GM12878 (cell line): ENCODE measurements around the gene CFAP97D2. TPM values are rescaled to one million over a fixed set of nuclear protein-coding genes. Genes with fewer than 3 reads are reported as not detected.

Experiments
- ATAC-seq: fragments of 200-7000 bp; cut with Tn5 transposase; 3 replicates; pipeline ENCODE4 v1.9.1; 2020; ENCODE audit warnings: mild to moderate bottlenecking, moderate library complexity
- BruUV-seq: library from RNA; stranded (reverse); fragments of 400-500 nt; replicated peaks from 2 replicates; lab custom pipeline; 2021; lab: Mats Ljungman, UMichigan
- CTCF ChIA-PET: fragments of 300-600 bp; sonication (Branson Sonifier 250); formaldehyde crosslinking; extraction: SDS; loops from one replicate; lab custom pipeline; 2021; ENCODE audit warnings: inconsistent platforms; lab: Yijun Ruan, JAX
- POLR2A ChIA-PET: fragments of 350-600 bp; formaldehyde crosslinking; extraction: SDS; loops from one replicate; lab custom pipeline; 2021; ENCODE audit warnings: inconsistent platforms; lab: Charles Lee
- RAD21 ChIA-PET: fragments of 300-600 bp; sonication (Branson Sonifier 250); formaldehyde crosslinking; loops from one replicate; lab custom pipeline; 2023; ENCODE audit warnings: antibody characterized with exemption; ENCODE audit not compliant: unreplicated experiment; lab: Charles Lee
- SMC1A ChIA-PET: fragments of 300-600 bp; sonication (Branson Sonifier 250); formaldehyde crosslinking; loops from one replicate; lab custom pipeline; 2023; ENCODE audit not compliant: unreplicated experiment, uncharacterized antibody; lab: Charles Lee
- DNase-seq: peaks from one replicate; pipeline ENCODE4 v3.0.0-alpha.2; 2011; ENCODE audit warnings: low read depth, low spot score
- FAIRE-seq: peaks from 3 replicates; lab custom pipeline; 2011; peaks lifted over from hg19 to GRCh38; lab: Jason Lieb, UNC
- H2AFZ ChIP-seq: 2 replicates; pipeline ENCODE4 v1.6.0; 2011; ENCODE audit warnings: low read depth, low read length, control low read depth; ENCODE audit not compliant: control insufficient read depth
- H3K27ac ChIP-seq: 2 replicates; pipeline ENCODE4 v1.5.1; 2011; ENCODE audit warnings: control low read depth; ENCODE audit not compliant: control insufficient read depth, insufficient read depth
- H3K27me3 ChIP-seq, 2 experiments: replicated peaks in 1 of 2; 2 replicates each; pipeline versions ENCODE4 v1.6.0 to v1.6.1; 2011; ENCODE audit warnings: low read length in 1 of 2; ENCODE audit not compliant: control insufficient read depth in 2 of 2, insufficient read depth in 2 of 2
- H3K36me3 ChIP-seq, 2 experiments: 2 replicates each; pipeline ENCODE4 v1.5.1; 2011; ENCODE audit warnings: low read length in 1 of 2; ENCODE audit not compliant: control insufficient read depth in 2 of 2, insufficient read depth in 2 of 2
- H3K4me1 ChIP-seq: 2 replicates; pipeline ENCODE4 v1.6.1; 2011; ENCODE audit warnings: mild to moderate bottlenecking, low read length, moderate library complexity, mixed read lengths; ENCODE audit not compliant: control insufficient read depth, insufficient read depth
- H3K4me2 ChIP-seq: 2 replicates; pipeline ENCODE4 v1.6.0; 2011; ENCODE audit warnings: control low read depth; ENCODE audit not compliant: control insufficient read depth, insufficient read depth
- H3K4me3 ChIP-seq: fragments of 200-600 bp; sonication (generic); 2 replicates; pipeline ENCODE4 v1.5.1; 2016
- H3K79me2 ChIP-seq: 2 replicates; pipeline ENCODE4 v1.6.0; 2011; ENCODE audit warnings: low read length; ENCODE audit not compliant: control insufficient read depth, insufficient read depth
- H3K9ac ChIP-seq: 2 replicates; pipeline ENCODE4 v1.8.0; 2011; ENCODE audit warnings: low read length, control low read depth, mixed read lengths; ENCODE audit not compliant: control insufficient read depth, insufficient read depth
- H3K9me3 ChIP-seq: replicated peaks from 3 replicates; pipeline ENCODE4 v1.5.1; 2011; ENCODE audit warnings: mild to moderate bottlenecking, low read length; ENCODE audit not compliant: control insufficient read depth, insufficient read depth
- H4K20me1 ChIP-seq: 2 replicates; pipeline ENCODE4 v1.6.0; 2011; ENCODE audit not compliant: control insufficient read depth, insufficient read depth
- SKIL ChIP-seq: fragments of 450-650 bp; IDR thresholded peaks from 2 replicates; pipeline ENCODE4 v1.6.1; 2017; ENCODE audit warnings: mild to moderate bottlenecking, low read depth, inconsistent platforms; ENCODE audit not compliant: poor library complexity, severe bottlenecking
- SPI1 ChIP-seq: IDR thresholded peaks from 2 replicates; pipeline ENCODE4 v1.6.1; 2011; ENCODE audit warnings: low read depth, mild to moderate bottlenecking, low read length, moderate library complexity, borderline replicate concordance; ENCODE audit not compliant: insufficient read depth
- TBL1XR1 ChIP-seq: IDR thresholded peaks from 2 replicates; pipeline ENCODE4 v1.6.1; 2012; ENCODE audit warnings: low read depth, low read length, improper control_type of control experiment
- WGBS: methylation state at CpG from one replicate; pipeline ENCODE4 v1.1.6; 2016; ENCODE audit warnings: low lambda C conversion rate; ENCODE audit not compliant: insufficient replicate concordance, insufficient coverage; ENCODE audit errors: missing lambda C conversion rate; 5-methylcytosine and 5-hydroxymethylcytosine counted together
- in situ Hi-C: fragments of 300-500 bp; cut with MboI; formaldehyde crosslinking; loops from 9 replicates; pipeline ENCODE4 v1.14.3; 2018; ENCODE audit warnings: mixed read lengths
- intact Hi-C: fragments of 100-400 bp; cut with micrococcal nuclease; formaldehyde crosslinking; loops from one replicate; pipeline ENCODE4 v1.14.2; 2022; ENCODE audit not compliant: unreplicated experiment
- polyA plus RNA-seq, 11 experiments: library from polyadenylated mRNA; depleted of rRNA in 4 of 11; unstranded in 6 of 11; stranded (reverse) in 5 of 11; fragments of >200 nt; fragmentation: Nextera tagmentation in 4 of 11; fragmentation: Illumina TruSeq in 1 of 11; extraction: Ambion mirVana in 4 of 11; extraction: Trizol in 1 of 11; gene quantifications; 1 replicate in 1 of 11; 2 replicates in 10 of 11; pipeline versions ENCODE4 v1.2.1 to v1.2.3, GENCODE V29; 2011 to 2016; ENCODE audit warnings: inconsistent platforms in 2 of 11, missing spikeins in 2 of 11, low read depth in 1 of 11
- total RNA-seq, 4 experiments: library from RNA; depleted of rRNA in 3 of 4; stranded (reverse); fragments of >200 nt in 3 of 4; fragmentation: Illumina TruSeq in 1 of 4; extraction: Trizol in 1 of 4; gene quantifications; 2 replicates each; pipeline versions ENCODE4 v1.2.1 to v1.2.3, GENCODE V29; 2013 to 2021

CFAP97D2 gene
- total and polyA plus RNA-seq, 10 of the 15 experiments (the other 5 are each of a cell fraction or from before 2014, with no cell fraction given) = not detected

GRCh38 chr13:114155926-114156883 is 22.9 kb upstream of the CFAP97D2 start:
- no peak overlapping the region for H2AFZ ChIP-seq
- intact Hi-C loops (no loop called here), in situ Hi-C loops (no loop called here)
- H3K36me3 ChIP-seq = no peaks in the 10 kb centered on the region
- peaks cover 0 to 2% of the 10 kb centered on the region in 2 experiments; a peak in 1 of 4 replicates for H3K27me3 ChIP-seq
- ATAC-seq (no peak), DNase-seq (no peak), FAIRE-seq (no peak)
- no peaks in the 10 kb centered on the region for H3K79me2 ChIP-seq
- RAD21 ChIA-PET = no interaction called here
- BruUV-seq = no TSS peak
- SMC1A ChIA-PET = no interaction called here
- TF ChIP-seq SPI1 (peak; percentile 19; the same call in 1 of the 2 replicates), TBL1XR1 (no peak), SKIL (no peak)
- peaks cover 4% of the 10 kb centered on the region for H3K4me1 ChIP-seq
- H3K9ac ChIP-seq = no peak overlapping the region
- 44% methylated on average over 8 of the region's 19 CpGs for WGBS
- H3K4me3 ChIP-seq = no peak overlapping the region
- H3K4me2 ChIP-seq = no peak overlapping the region
- H4K20me1 ChIP-seq = no peaks in the 10 kb centered on the region
- POLR2A ChIA-PET = no interaction called here
- CTCF ChIA-PET = no interaction called here
- H3K27ac ChIP-seq = no peak overlapping the region
- H3K9me3 ChIP-seq = peaks cover 4% of the 10 kb centered on the region; the same call in 1 of the 3 replicates
